Hematopoietic multipotent progenitor cell (in vitro differentiated cells): ENCODE results near the gene EFCAB11. TPM values are rescaled to one million over a fixed set of nuclear protein-coding genes. Genes with fewer than 3 reads are reported as not detected.
A peak's percentile ranks its signal among the peaks of the same experiment; 100 is the strongest.

Experiments used
- DNase-seq, 3 donors: peaks; one replicate each; pipeline ENCODE4 v3.0.0-alpha.2; 2011 to 2015; ENCODE audit warnings: low read depth in 2 of 3, low spot score in 2 of 3
- total RNA-seq: library from RNA; depleted of rRNA; stranded (reverse); fragments of >200 nt; gene quantifications from one replicate; pipeline ENCODE4 v1.2.3, GENCODE V29; 2012

The EFCAB11 gene
- total RNA-seq, 1 donor = 3.0 TPM

GRCh38 chr14:89957791-89958190, 3.3 kb upstream of the EFCAB11 start:
- DNase-seq = no peak

- DNase-seq = no peak
These were observed 2.8 kb upstream of the EFCAB11 start for GRCh38 chr14:89957376-89957775.

GRCh38 chr14:89956661-89957009, 2.1 kb upstream of the EFCAB11 start:
- no peak for DNase-seq

GRCh38 chr14:89955745-89956660, 1.5 kb upstream of the EFCAB11 start, which contains the start of gene TDP1:
Gene TDP1 (plus strand): TSS chr14:89955927. CDS start chr14:89963115, 7,188 bp downstream.
- peak; percentile 95 to 96 (median 96) for DNase-seq

- DNase-seq = no peak
These were observed 653 bp upstream of the EFCAB11 start for GRCh38 chr14:89955022-89955744.

GRCh38 chr14:89953602-89954001, 928 bp downstream of the EFCAB11 start:
- no peak for DNase-seq

GRCh38 chr14:89952576-89952975, 2.0 kb downstream of the EFCAB11 start:
- DNase-seq = no peak

- DNase-seq = no peak
These were observed 7.2 kb downstream of the EFCAB11 start for GRCh38 chr14:89947344-89947743.

- DNase-seq = no peak
These were observed 12.6 kb downstream of the EFCAB11 start for GRCh38 chr14:89941830-89942377.

- no peak for DNase-seq
These were observed 17.8 kb downstream of the EFCAB11 start for GRCh38 chr14:89936654-89937185.

GRCh38 chr14:89933002-89933401, 21.5 kb downstream of the EFCAB11 start:
- DNase-seq = no peak

GRCh38 chr14:89927186-89927865, 27.2 kb downstream of the EFCAB11 start:
- no peak for DNase-seq

GRCh38 chr14:89926694-89927093, 27.8 kb downstream of the EFCAB11 start:
- DNase-seq = no peak

- no peak for DNase-seq
These were observed 30.3 kb downstream of the EFCAB11 start for GRCh38 chr14:89924268-89924667.

- no peak for DNase-seq
These were observed 32.3 kb downstream of the EFCAB11 start for GRCh38 chr14:89922031-89922907.

GRCh38 chr14:89921346-89921745, 33.2 kb downstream of the EFCAB11 start:
- no peak for DNase-seq

- DNase-seq = no peak
These were observed 34.5 kb downstream of the EFCAB11 start for GRCh38 chr14:89920056-89920455.

GRCh38 chr14:89918721-89919120, 35.8 kb downstream of the EFCAB11 start:
- no peak for DNase-seq

- peak; percentile 24 to 87 (median 55) for DNase-seq
These were observed 39.2 kb downstream of the EFCAB11 start for GRCh38 chr14:89915114-89915878.
